GM12873 (cell line): Measurements from ENCODE around the gene ABCA2.

Source experiments
- CTCF ChIP-seq: IDR thresholded peaks from 2 replicates; pipeline ENCODE4 v1.5.1; 2012; ENCODE audit warnings: low read depth, mild to moderate bottlenecking, moderate library complexity, low read length, control low read depth; ENCODE audit not compliant: insufficient read depth; ENCODE audit errors: missing control alignments

The ABCA2 gene

GRCh38 chr9:137022662-137023008, 5.4 kb downstream of the ABCA2 start:
- no peak for TF ChIP-seq CTCF

GRCh38 chr9:137021979-137022661, 5.9 kb downstream of the ABCA2 start:
- TF ChIP-seq CTCF, result no peak

- no peak for TF ChIP-seq CTCF
Observed at GRCh38 chr9:137021568-137021978, 6.5 kb downstream of the ABCA2 start.

- TF ChIP-seq CTCF, result no peak
Observed at GRCh38 chr9:137020771-137021567, 7.1 kb downstream of the ABCA2 start.

GRCh38 chr9:137019891-137020683, 8.0 kb downstream of the ABCA2 start:
- no peak for TF ChIP-seq CTCF

GRCh38 chr9:137018761-137019559, 9.1 kb downstream of the ABCA2 start:
- TF ChIP-seq CTCF, result no peak
